Measurements from ENCODE around the gene MBD4.
"Not testable (repeated sequence)": the region's sequence is repeated elsewhere in the genome, so short reads cannot be mapped to it uniquely, and the experiment has no call there.

Gene MBD4

DNA sequence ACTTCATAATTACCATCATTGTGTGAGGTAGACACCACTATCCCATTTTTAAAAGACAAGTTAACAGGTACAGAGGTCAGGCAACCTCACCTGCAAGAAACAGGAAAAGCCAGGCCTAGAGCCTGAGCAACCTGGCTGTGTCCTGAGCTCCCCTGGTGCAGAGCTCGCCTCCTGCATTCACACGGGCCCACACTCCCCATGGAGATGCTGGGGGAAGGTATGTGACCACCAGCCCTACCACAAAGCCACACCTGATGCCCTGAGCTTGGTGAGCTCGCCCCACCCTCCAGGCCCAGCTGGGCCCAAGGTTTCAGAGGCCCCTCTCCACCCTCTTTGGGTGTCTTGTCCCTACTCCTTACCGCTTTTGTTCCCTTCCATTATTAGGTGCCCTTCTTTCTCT is 10.1 kb downstream of the MBD4 start:
- DNase-seq (ENCODE audit: low spot score) = no peak

DNA sequence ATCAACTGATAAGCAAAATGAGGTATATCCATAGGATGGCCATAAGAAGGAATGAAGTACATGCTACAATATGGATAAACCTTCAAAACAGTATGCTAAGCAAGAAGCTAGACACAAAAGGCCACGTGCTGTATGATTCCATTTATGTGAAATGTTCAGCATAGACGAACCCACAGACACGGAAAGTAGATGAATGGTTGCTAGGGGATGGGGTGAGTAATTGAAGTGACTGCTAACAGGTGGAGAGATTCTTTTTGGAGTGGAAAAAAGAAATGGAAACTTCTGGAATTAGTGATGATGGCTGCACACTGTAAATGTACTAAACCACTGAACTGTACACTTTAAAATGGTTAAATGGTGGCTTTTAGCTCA is 10.7 kb downstream of the MBD4 start:
- no peak for DNase-seq (ENCODE audit: low spot score)

DNA sequence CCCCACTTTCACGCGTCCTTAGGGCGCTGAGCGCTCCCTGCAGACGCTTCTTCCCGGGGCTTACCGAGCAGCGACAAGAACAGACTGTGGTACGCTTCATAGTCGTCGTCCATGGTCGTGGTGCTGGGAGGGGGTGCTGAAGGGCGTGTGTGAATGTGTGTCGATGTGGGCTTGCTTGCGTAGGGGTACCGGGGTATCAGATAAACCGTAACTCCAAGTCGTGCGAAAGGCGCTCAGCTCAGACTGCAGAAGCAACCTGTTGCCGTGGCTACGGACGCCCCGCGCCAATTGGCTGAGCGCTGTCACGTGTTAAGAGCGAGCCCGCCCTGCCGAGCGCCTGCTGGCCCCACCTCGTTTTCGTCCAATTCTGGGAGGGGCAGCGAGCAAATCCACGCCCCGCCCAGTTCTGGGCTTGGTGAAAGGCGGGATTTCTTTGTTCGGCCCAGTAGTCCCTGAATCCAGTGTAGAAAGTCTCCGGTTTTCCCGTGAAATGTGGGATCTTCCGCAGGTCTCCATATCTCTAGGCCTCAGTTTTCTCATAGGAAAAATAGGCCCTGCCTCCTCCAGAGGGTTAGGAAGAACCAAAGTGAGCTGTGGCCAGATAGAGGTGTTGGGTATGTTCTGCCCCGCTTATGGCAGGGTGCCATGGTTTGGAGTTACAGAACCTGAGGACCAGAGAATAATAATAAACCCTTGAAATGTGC is 11.2 kb downstream of the MBD4 start, which contains the start of gene EFCAB12:
EFCAB12 (minus strand) TSS at position 261 of the 704 bp plus-strand sequence; CDS start at position 113, 148 bp downstream.
- DNase-seq (ENCODE audit: low spot score) = peak; percentile 96

DNA sequence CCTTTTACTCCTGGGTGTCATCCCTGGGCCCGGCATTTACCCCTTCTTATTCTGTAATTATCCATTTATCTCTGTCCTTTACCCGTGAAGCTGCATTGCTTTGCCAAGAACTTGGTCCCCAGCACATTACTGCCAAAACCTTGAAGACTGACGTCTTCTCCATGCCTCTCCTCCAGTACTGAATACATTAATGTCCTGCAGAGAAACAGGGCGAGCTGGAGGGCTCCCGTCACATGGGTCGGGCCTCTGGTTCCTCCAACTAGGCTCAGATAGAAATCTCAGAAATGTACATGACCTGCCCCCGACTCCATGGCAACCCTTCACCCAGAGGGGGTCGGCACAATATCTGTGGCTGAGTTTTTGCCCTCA is 11.8 kb downstream of the MBD4 start:
- DNase-seq (ENCODE audit: low spot score) = no peak

DNA sequence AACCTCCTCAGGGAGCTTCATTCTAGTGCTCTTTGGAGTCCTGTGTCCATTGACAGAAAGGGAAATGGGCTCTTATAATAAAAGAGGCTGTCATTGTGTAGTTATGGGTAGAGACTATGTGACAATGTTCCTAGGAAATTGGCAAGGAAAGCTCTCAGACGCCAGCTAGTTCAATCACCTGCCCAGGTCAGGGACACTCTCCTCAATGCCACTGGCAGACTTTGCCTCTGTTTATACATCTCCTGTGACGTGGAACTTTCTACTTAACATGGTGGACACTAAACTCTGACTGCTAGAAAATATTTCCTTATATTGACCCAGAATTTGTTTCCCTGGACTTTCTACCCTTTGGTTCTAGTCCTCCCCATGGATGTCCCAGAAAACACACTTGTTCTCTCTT is 14.1 kb downstream of the MBD4 start:
- no peak for DNase-seq (ENCODE audit: low spot score)

DNA sequence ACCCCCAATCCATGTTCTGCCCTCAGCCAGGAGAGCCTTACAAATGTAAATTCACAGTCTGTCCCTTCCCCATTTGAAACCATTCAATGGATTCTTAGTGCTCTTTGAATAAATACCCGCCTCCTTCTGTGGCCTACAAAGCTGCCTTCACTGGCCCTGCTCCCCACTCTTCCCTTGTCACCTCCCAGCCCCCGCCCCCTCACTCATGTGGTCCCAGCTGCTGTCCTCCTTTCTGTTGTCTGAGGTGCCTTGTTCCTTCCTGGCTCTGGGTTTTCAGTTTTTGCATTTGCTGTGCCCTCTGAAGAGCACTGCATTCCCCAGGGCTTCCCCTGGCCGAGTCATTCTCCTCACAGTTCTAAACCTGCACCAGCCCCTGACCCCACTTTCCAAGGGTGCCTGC is 14.5 kb downstream of the MBD4 start:
- DNase-seq (ENCODE audit: low spot score) = no peak

DNA sequence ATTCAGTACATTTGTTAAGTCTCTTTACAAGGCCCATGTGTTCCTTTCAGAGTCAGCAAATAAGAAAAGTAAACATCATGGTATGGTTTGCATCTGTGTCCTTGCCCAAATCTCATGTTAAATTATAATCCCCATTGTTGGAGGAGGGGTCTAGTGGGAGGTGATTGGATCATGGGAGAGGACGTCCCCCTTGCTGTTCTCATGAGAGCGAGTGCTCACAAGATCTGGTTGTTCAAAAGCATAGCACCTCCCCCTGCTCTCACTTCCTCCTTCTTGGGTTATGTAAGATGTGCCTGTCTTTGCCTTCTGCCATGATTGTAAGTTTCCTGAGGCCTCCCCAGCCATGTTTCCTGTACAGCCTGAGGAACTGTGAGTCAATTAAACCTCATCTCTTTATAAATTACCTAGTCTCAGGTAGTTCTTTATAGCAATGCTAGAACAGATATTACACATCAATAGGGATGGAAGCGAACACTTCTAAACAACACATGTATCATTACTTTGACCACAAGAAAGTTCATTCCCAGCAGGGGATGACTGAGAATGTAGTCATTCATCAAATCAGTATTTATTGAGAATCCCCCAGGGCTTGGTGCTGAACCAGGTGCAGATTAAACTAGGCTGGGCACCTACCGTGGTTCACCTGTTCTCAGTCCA is 15.4 kb downstream of the MBD4 start:
- no peak for DNase-seq (ENCODE audit: low spot score)

DNA sequence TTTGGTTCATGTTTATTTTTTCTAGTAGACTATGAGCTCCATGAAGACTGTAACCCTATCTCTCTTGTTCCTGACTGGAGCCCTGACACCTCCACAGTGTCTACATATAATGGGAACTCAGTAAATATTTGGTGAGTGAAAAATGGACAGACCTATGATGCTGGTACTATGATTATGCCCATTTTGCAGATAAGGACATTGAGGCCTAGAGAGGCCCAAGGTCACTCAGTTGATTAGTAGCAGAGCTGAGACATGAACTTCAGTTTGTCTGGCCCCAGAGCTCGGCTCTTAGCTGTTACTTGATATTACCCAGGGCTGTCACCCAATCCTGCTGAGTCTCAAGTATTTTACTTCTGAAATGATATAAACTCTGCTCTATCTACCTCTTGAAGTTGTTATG is 16.9 kb downstream of the MBD4 start:
- DNase-seq (ENCODE audit: low spot score) = no peak

DNA sequence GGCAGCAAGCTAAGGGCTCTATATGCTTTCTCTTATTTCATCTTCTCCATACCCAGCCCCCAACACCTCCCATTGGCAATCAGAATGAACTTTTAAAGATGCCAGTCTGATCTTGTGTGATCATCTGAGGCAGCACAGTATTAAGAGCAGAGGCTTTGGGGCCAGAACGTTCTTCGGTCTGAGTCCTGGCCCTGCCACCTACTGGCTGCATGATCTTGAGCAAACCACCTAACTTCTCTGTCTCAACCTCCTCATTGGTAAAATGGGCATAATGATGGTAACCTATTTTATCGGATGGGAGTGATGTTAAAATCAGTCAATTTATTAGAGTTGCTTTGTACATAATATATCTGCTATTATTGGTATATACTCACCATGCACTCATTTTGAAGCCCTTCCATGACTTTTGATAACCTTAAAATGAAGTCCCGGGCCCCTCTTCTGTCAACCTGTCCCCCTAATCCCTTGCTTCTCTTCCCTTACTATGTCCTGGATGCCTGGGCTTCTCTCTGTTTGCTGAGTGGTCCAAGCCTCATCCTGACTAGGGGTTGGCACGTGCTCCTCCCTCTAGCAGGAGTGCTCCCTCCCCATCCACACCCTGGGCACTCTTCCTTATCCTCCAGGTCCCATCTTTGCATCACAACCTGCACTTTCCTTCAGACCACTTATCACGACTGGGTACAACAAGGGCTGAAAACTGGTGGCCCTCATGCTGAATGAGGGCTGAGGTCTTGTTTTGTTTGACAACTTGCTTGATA is 17.6 kb downstream of the MBD4 start:
- no peak for DNase-seq (ENCODE audit: low spot score)

DNA sequence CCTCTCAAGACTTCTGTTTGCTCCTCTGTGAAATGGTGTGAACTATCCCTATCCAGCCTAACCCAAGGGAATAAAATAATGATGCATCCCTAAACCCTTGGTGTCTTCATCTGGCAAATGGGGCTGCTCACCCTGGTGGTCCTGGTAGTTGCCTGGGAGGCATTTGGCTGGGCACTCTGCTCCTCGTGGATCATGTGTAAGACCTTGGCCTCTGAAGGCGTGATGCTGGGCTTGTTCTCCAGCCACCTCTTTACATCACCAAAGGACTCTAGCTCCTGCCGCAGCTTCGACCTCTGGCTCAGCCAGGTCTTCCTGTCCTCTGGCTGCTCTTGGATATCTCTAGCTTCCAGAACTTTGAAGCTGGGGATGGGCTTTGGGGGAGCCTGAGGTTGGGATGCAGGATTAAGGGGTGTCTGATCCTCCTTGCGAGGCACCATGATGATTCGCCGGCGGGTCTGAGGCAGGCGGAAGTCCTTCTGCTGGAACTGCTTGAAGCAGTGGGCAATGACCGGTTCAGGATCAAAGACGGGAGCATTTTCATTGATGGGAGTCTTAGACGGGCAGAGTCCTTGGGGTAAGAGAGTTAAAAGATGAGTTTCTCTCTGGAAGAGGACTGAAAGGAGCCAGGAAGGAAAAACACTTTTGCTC is 18.4 kb downstream of the MBD4 start:
- no peak for DNase-seq (ENCODE audit: low spot score)

DNA sequence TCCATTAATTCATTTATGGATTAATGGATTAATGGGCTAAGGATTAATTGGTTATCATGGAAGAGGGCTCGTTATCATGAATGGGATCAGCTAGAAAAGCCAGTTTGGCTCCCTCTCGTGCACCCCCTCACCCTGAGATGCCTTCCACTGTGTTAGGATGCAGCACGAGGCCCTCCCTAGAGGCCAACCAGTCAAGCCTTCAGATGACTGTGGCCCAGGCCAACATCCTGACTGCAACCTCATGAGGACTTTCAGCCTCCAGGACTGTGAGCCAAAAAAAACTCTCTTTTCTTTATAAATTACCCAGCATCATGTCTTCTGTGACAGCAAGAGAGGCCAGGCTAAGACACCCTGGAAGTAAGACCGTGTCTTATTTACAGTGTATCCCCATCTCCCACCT is 20.3 kb downstream of the MBD4 start:
- DNase-seq (ENCODE audit: low spot score) = no peak

DNA sequence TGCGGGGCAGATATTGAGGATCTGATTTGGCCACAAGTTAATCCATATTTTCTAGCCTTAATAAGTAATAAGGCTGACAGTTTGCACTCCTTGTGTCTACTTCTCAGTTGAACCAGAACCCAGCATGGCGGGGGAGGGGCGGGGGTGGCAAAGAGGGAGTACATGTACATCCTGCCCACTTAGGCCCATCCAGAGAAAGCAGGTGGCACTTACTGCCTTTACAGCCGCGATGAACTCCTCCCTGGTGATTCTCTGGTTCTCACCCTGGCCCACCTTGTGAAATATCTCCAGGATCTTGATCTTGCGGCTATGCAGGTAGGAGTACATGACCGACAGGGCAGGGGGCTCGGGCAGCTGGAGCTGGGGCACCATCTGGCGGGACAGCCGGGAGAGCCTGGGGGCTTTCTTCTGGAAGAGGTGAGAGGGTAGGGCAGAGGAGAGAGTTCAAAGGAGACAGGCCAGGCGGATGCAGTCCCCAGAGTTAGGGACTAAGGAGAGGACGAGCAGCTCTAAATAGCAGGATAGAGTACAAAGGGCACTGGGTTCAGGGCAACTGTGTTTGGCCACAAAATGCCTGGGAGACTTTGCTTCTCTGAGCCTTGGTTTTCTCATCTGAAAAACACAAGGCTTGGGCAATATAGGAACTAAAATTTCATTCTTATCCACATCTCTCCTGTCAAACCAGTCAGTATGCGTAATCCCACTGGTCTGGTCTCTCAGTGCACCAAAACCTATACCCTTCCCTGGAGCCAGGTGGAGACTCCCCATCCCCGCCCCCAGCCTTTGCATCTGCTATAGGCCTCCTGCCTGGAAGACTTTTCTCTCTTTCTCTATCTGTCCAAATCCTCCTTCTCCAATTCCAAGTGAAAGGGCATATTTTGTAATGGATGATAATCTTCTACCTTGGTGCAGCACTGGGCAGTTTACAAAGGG is 21.4 kb downstream of the MBD4 start:
- DNase-seq (ENCODE audit: low spot score) = no peak

DNA sequence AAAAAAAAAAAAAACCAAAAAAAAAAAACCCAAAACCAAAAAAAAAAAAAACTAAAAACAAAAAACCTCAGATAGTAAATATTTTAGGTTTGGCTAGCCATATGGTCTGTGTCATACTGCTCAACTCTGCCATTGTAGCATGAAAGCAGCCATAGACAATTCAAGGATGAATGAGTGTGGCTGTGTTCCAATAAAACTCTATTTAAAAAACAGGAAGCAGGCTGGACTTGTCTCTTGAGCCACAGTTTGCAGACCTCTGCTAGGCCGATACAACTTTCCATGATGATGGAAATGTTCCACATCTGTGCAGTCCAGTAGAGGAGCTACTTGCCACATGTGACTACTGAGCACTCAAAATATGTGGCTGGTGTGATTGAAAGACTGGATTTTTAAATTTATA is 22.4 kb downstream of the MBD4 start:
- no peak for DNase-seq (ENCODE audit: low spot score)

DNA sequence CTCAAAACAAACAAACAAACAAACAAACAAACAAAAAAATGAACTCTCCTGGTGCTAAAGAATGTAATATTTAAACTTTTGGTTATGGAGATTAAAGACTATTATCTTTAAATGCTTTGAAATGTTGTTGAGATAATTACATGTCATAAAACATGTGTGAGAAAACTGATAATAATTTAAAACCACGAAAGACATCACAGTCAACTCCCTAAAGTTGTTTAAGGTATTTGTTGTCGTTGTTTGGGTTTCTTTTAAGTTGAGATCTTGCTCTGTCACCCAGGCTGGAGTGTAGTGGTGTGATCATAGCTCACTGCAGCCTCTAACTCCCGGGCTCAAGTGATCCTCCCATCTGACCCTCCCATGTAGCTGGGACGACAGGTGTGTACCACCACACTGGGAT is 23.3 kb downstream of the MBD4 start:
- no peak for DNase-seq (ENCODE audit: low spot score)

DNA sequence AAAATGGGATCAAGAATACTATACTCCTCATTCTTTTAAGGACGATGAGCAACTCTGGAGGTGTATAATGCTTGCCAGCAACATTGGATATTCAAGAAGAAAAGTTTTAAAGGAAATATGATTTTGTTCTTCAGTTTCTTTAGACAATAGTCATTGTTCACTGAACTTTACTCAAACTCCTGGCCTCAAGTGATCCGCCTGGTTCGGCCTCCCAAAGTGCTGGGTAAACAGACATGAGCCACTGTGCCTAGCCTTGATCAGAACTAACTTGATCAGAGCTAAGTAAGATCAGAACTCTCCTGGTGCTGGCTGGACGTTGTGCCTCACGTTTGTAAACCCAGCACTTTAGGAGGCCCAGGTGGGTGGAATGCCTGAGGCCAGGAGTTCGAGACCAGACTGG is 23.9 kb downstream of the MBD4 start:
- DNase-seq (ENCODE audit: low spot score) = no peak

DNA sequence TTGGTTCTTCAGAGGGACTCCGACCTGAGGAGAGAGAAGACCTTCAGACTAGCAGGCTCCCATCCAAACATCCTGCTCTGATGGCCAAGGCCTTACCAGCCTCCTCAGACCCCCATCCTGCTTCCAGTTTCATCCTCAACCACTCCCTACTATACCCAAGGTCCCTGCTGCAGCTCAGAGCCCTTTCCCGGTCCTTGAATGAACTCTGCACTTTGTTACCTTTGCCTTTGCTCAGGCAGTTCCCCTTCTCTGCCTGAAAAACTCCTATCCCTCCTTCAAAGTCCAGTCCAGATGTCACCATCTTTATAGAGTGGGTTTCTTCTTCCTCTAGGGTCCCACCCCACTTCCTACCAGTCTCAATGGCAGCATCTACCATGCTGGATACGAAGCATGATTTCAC is 24.4 kb downstream of the MBD4 start:
- no peak for DNase-seq (ENCODE audit: low spot score)

DNA sequence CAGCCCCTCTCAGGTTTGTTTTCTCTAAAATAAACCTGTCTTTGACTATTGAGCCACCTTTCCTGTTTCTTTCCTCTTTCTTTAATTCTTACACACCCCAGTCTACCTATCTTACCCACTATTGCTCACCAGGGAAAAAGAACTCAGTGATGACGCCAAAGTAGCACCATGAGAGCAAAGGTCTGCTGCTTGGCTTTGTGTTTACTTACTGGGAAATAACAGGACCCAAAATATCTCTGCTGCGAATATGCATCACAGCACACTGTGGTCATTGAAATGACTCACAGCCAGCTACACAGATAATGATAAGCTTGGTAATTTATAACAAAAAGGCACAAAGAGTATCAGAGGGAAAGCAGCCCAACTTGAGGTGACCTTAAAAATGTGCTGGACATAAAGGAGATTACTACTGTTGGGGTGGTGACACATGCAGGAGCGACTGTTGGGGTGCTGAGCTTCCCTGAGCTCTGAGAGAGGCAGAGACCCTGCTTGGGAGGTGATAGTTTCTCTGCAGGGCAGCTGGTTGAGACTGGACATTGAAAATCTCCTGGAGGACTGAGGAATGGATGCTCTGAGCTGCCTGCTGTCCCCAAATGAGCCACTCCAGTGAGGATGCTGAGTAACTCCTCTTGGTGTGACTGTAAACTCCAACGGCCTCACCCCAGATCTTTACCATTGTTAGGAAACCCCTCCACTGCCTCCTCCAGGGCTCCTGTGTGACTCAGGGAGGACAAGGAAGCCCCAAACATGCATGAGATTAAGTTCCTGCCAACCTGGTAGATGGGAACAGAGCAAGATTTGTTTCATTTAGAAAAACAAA is 25.9 kb downstream of the MBD4 start:
- DNase-seq (ENCODE audit: low spot score) = no peak

DNA sequence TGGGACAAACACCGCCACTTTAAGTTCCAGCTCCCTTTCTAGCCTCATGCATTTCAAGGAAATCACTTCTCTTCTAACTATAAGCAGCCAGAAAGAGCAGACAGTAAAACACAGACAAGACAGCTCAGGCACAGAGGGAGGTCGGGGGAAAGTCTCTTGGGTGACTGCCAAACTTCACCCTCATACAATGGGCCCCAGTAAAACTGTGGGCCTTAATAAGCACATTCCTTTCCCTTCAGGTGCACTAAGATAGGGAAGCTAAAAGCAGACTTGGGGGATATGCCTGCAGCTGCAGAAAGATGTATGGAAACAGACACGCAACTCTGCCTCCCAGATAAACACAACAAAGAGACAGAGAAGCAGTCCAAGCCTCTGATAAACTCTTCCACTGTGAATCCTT is 26.5 kb downstream of the MBD4 start:
- DNase-seq (ENCODE audit: low spot score) = not testable (repeated sequence)

DNA sequence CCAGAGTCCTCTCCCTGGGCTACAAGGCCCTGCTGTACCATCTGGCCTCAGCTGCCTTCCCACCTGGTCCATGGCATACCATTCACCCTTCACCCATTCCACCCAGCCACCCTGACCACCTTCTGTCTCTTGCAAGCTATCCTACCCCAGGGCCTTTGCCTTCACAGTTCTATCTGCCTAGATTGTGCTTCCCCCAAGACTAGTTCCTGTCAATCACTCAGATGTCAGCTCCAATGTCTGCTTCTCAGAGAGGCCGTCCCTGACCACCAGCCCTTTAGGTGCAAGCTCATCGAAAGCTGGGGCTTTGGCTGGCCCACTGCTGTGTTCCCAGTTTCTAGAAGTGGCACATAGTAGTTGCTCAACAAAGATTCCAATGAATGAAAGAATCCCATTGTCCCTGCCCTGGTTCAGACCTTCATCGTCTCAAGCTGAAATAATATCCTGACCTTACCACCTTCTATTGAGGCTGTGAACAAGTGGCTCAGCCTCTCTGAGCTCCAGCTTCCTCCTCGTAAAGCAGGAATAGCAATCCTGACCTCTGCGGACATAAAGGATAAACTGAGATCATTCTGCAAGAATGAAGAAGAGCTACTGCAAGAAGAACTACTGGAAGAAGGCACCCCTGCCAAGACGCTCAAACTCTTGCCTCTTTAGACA is 27.1 kb downstream of the MBD4 start:
- no peak for DNase-seq (ENCODE audit: low spot score)

DNA sequence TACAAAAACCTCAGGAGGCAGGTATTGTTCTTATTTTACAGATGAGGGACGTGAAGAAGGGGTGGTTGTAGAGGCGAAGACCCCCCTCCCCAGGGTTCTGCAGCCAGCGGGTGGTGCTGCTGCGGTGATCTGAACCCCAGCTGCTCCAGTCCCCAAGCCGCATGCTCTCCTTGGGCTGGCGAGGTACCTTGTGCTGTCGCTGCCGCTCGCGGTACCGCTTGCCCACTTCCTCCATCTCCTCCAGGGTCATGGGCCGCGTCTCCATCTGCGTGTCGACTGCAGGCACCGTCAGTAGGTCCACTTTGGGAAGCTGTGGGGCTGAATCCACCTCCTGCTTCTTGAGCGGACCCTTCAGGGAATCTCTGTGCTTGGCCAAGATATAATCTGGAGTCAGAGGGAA is 28.8 kb downstream of the MBD4 start:
- no peak for DNase-seq (ENCODE audit: low spot score)
